Neural cell (in vitro differentiated cells): Measurements from ENCODE around the gene QSER1.

Experiments used
- CTCF ChIP-seq: fragments of 450-650 bp; IDR thresholded peaks from 2 replicates; pipeline ENCODE4 v1.5.1; 2014; ENCODE audit warnings: antibody characterized with exemption, mild to moderate bottlenecking, moderate library complexity; ENCODE audit not compliant: poor library complexity, severe bottlenecking
- EZH2 ChIP-seq: fragments of 200-600, 300-800 bp; shearing (Covaris generic), sonication (generic); IDR thresholded peaks from 2 replicates; pipeline ENCODE4 v1.6.1; 2014; ENCODE audit warnings: antibody characterized with exemption, low read length, borderline replicate concordance, mild to moderate bottlenecking; ENCODE audit not compliant: insufficient read depth, poor library complexity, severe bottlenecking
- REST ChIP-seq: IDR thresholded peaks from 2 replicates; pipeline ENCODE4 v1.6.1; 2012; ENCODE audit warnings: borderline replicate concordance

- TF ChIP-seq EZH2 (no peak), CTCF (no peak), REST (no peak)
Observed at GRCh38 chr11:32847511-32847910, 45.1 kb upstream of the QSER1 start.
